Naive thymus-derived CD8-positive, alpha-beta T cell (primary cell): ENCODE measurements around the gene NAB2. TPM values are rescaled to one million over a fixed set of nuclear protein-coding genes. Genes with fewer than 3 reads are reported as not detected.

ENCODE experiments used
- ATAC-seq, 2 donors: fragments of 150-1000 bp; cut with Tn5 transposase in 1 of 2; sonication (Bioruptor Pico), chemical (Tn5 transposase) in 1 of 2; 1 replicate in 1 of 2; 2 replicates in 1 of 2; pipeline ENCODE4 v1.10.0; 2021; ENCODE audit warnings: mild to moderate bottlenecking in 2 of 2, moderate library complexity in 2 of 2
- POLR2A ChIA-PET: fragments of 350-600 bp; sonication (Branson Sonifier 250); formaldehyde crosslinking; loops from one replicate; lab custom pipeline; 2021; ENCODE audit warnings: antibody characterized with exemption; lab: Charles Lee
- DNase-seq, 10 donors: peaks; one replicate each; pipeline versions ENCODE4 v3.0.0 to v3.0.0-alpha.2; 2020 to 2022
- H3K27ac Mint-ChIP-seq, 10 donors: one replicate each; pipeline ENCODE4 v1.8.0; 2020 to 2022; ENCODE audit warnings: mild to moderate bottlenecking in 10 of 10, mixed read lengths in 10 of 10, moderate library complexity in 4 of 10, inconsistent platforms in 1 of 10
- H3K27me3 Mint-ChIP-seq, 5 donors: one replicate each; pipeline ENCODE4 v1.8.0; 2021 to 2022; ENCODE audit warnings: mixed read lengths in 5 of 5
- H3K36me3 Mint-ChIP-seq, 3 donors: one replicate each; pipeline ENCODE4 v1.8.0; 2020 to 2022; ENCODE audit warnings: mixed read lengths in 3 of 3, mild to moderate bottlenecking in 2 of 3, inconsistent platforms in 1 of 3
- H3K4me1 Mint-ChIP-seq, 4 donors: one replicate each; pipeline ENCODE4 v1.8.0; 2021 to 2022; ENCODE audit warnings: mixed read lengths in 4 of 4
- H3K4me3 Mint-ChIP-seq, 10 donors: one replicate each; pipeline ENCODE4 v1.8.0; 2020 to 2022; ENCODE audit warnings: mild to moderate bottlenecking in 10 of 10, mixed read lengths in 10 of 10, moderate library complexity in 6 of 10, inconsistent platforms in 1 of 10
- H3K9me3 Mint-ChIP-seq, 9 donors: one replicate each; pipeline ENCODE4 v1.8.0; 2020 to 2022; ENCODE audit warnings: mixed read lengths in 9 of 9, mild to moderate bottlenecking in 3 of 9, inconsistent platforms in 1 of 9, moderate library complexity in 1 of 9
- polyA plus RNA-seq, 3 donors: library from polyadenylated mRNA; unstranded; fragments of 300-500 nt; fragmentation: Illumina TruSeq; gene quantifications; one replicate each; pipeline ENCODE4 v1.2.3, GENCODE V29; 2021
- total RNA-seq, 8 experiments: library from RNA in 2 of 8; stranded (reverse) in 2 of 8; gene quantifications; one replicate each; pipeline ENCODE4 v1.2.3 and lab custom pipeline; 2021 to 2026

The NAB2 gene
- total and polyA plus RNA-seq, 5 experiments from 2014 or later: 1.2 to 19.2 (median 4.0) TPM

GRCh38 chr12:57096748-57097553, 8.0 kb downstream of the NAB2 start:
- ATAC-seq (no peak), DNase-seq (no peak)
- Mint-ChIP-seq H3K4me1 (peaks cover 24 to 80% (median 60%) of the 10 kb centered on the region in 4 donors), H3K27ac (peak overlapping the region in 9 of 10 donors; percentile 49 to 90 (median 72)), H3K27me3 (no peaks in the 10 kb centered on the region), H3K36me3 (peaks cover 0 to 78% (median 8%) of the 10 kb centered on the region in 3 donors), H3K9me3 (no peaks in the 10 kb centered on the region), H3K4me3 (no peak overlapping the region)
- POLR2A ChIA-PET: interaction anchor here (2.0 to 16.7 kb wide), 4 partner anchors 3 to 26 kb away, joined by 4 to 559 read pairs (median 284); partner anchors contain the start of genes NAB2 and STAT6

- Mint-ChIP-seq H3K36me3 (peaks cover 0 to 79% (median 8%) of the 10 kb centered on the region in 3 donors), H3K27ac (peak overlapping the region in 3 of 10 donors; percentile 66 to 89 (median 84))
Measured at GRCh38 chr12:57097554-57097835, 8.6 kb downstream of the NAB2 start.

GRCh38 chr12:57098546-57098945, 9.6 kb downstream of the NAB2 start:
- H3K4me1 Mint-ChIP-seq: peaks cover 13 to 74% (median 59%) of the 10 kb centered on the region in 4 donors
- POLR2A ChIA-PET: interaction anchor here (1.2 to 16.7 kb wide), 5 partner anchors 4 to 90 kb away, joined by 3 to 559 read pairs (median 5); partner anchors contain the start of genes NAB2, NEMP1 and STAT6
- H3K27ac Mint-ChIP-seq: peak overlapping the region in 7 of 10 donors; percentile 42 to 87 (median 75)
- no peaks in the 10 kb centered on the region for H3K27me3 Mint-ChIP-seq
- peaks cover 0 to 76% (median 8%) of the 10 kb centered on the region in 3 donors for H3K36me3 Mint-ChIP-seq
- H3K9me3 Mint-ChIP-seq: no peaks in the 10 kb centered on the region
- DNase-seq (no peak), ATAC-seq (no peak)
- no peak overlapping the region for H3K4me3 Mint-ChIP-seq

More at GRCh38 chr12:57097554-57097835, 8.6 kb downstream of the NAB2 start:
- POLR2A ChIA-PET: interaction anchor here (0.6 to 16.7 kb wide), 6 partner anchors 3 to 1250 kb away, joined by 3 to 559 read pairs (median 6); partner anchors contain the start of genes NAB2, NEMP1 and STAT6
- H3K27me3 Mint-ChIP-seq: no peaks in the 10 kb centered on the region
- no peak overlapping the region for H3K4me3 Mint-ChIP-seq
- ATAC-seq (no peak), DNase-seq (no peak)
- no peaks in the 10 kb centered on the region for H3K9me3 Mint-ChIP-seq
- H3K4me1 Mint-ChIP-seq: peaks cover 21 to 80% (median 61%) of the 10 kb centered on the region in 4 donors

GRCh38 chr12:57099047-57099714, 10.3 kb downstream of the NAB2 start:
- POLR2A ChIA-PET: interaction anchor here (1.0 to 16.7 kb wide), 5 partner anchors 5 to 34 kb away, joined by 3 to 559 read pairs (median 5); partner anchors contain the start of genes NAB2, NEMP1 and STAT6
- Mint-ChIP-seq H3K27me3 (no peaks in the 10 kb centered on the region), H3K9me3 (no peaks in the 10 kb centered on the region), H3K4me3 (no peak overlapping the region), H3K27ac (peak overlapping the region; percentile 37 to 87 (median 76)), H3K4me1 (peaks cover 10 to 74% (median 61%) of the 10 kb centered on the region in 4 donors), H3K36me3 (peaks cover 0 to 78% (median 6%) of the 10 kb centered on the region in 3 donors)
- ATAC-seq (no peak), DNase-seq (no peak)

GRCh38 chr12:57099766-57100165, 10.9 kb downstream of the NAB2 start:
- H3K4me1 Mint-ChIP-seq: peaks cover 9 to 74% (median 60%) of the 10 kb centered on the region in 4 donors
- H3K27ac Mint-ChIP-seq: peak overlapping the region in 8 of 10 donors; percentile 52 to 87 (median 76)
- no peak for ATAC-seq
- H3K36me3 Mint-ChIP-seq: peaks cover 0 to 83% (median 6%) of the 10 kb centered on the region in 3 donors
- no peaks in the 10 kb centered on the region for H3K27me3 Mint-ChIP-seq
- no peaks in the 10 kb centered on the region for H3K9me3 Mint-ChIP-seq
- no peak overlapping the region for H3K4me3 Mint-ChIP-seq
- POLR2A ChIA-PET: interaction anchor here (1.0 to 16.7 kb wide), 5 partner anchors 6 to 34 kb away, joined by 3 to 559 read pairs (median 3); partner anchors contain the start of genes NAB2, NEMP1 and STAT6
- peak in 1 of 10 donors; percentile 16 for DNase-seq

- DNase-seq (peak in 1 of 10 donors; percentile 62), ATAC-seq (peak; percentile 23 to 46)
- H3K4me1 Mint-ChIP-seq: peaks cover 13 to 74% (median 65%) of the 10 kb centered on the region in 4 donors
- H3K9me3 Mint-ChIP-seq: no peaks in the 10 kb centered on the region
- peak overlapping the region in 7 of 10 donors; percentile 29 to 53 (median 41) for H3K4me3 Mint-ChIP-seq
- H3K27me3 Mint-ChIP-seq: no peaks in the 10 kb centered on the region
- POLR2A ChIA-PET: interaction anchor here (0.6 to 16.7 kb wide), 6 partner anchors 3 to 369 kb away, joined by 3 to 559 read pairs (median 4); partner anchors contain the start of genes NAB2 and STAT6
- peak overlapping the region; percentile 79 to 93 (median 87) for H3K27ac Mint-ChIP-seq
- peaks cover 0 to 87% (median 9%) of the 10 kb centered on the region in 3 donors for H3K36me3 Mint-ChIP-seq
Measured at GRCh38 chr12:57101892-57102695, 13.2 kb downstream of the NAB2 start.

GRCh38 chr12:57103856-57104255, 14.9 kb downstream of the NAB2 start:
- DNase-seq (no peak), ATAC-seq (no peak)
- POLR2A ChIA-PET: interaction anchor here (1.6 to 16.7 kb wide), 2 partner anchors 10 to 21 kb away, joined by 3 to 559 read pairs; partner anchors contain the start of gene NAB2
- Mint-ChIP-seq H3K27me3 (no peaks in the 10 kb centered on the region), H3K36me3 (peaks cover 0 to 84% (median 6%) of the 10 kb centered on the region in 3 donors), H3K4me3 (peak overlapping the region in 1 of 10 donors; percentile 9), H3K9me3 (no peaks in the 10 kb centered on the region), H3K27ac (peak overlapping the region in 6 of 10 donors; percentile 20 to 90 (median 50)), H3K4me1 (peaks cover 23 to 84% (median 77%) of the 10 kb centered on the region in 4 donors)

GRCh38 chr12:57104292-57104910, 15.5 kb downstream of the NAB2 start:
- peaks cover 22 to 82% (median 76%) of the 10 kb centered on the region in 4 donors for H3K4me1 Mint-ChIP-seq
- peak overlapping the region in 2 of 10 donors; percentile 9 to 62 for H3K4me3 Mint-ChIP-seq
- peak overlapping the region in 8 of 10 donors; percentile 6 to 90 (median 50) for H3K27ac Mint-ChIP-seq
- no peaks in the 10 kb centered on the region for H3K27me3 Mint-ChIP-seq
- peaks cover 0 to 78% (median 6%) of the 10 kb centered on the region in 3 donors for H3K36me3 Mint-ChIP-seq
- DNase-seq (peak in 1 of 10 donors; percentile 44), ATAC-seq (no peak)
- POLR2A ChIA-PET: interaction anchor here (1.6 to 16.7 kb wide), 2 partner anchors 10 to 22 kb away, joined by 3 to 559 read pairs; partner anchors contain the start of gene NAB2
- H3K9me3 Mint-ChIP-seq: no peaks in the 10 kb centered on the region

GRCh38 chr12:57105011-57105753, 16.3 kb downstream of the NAB2 start:
- H3K27ac Mint-ChIP-seq: peak overlapping the region in 8 of 10 donors; percentile 28 to 90 (median 67)
- no peak for ATAC-seq

GRCh38 chr12:57106021-57106708, 17.3 kb downstream of the NAB2 start:
- peak overlapping the region in 2 of 10 donors; percentile 26 to 71 for H3K4me3 Mint-ChIP-seq
- peaks cover 28 to 77% (median 75%) of the 10 kb centered on the region in 4 donors for H3K4me1 Mint-ChIP-seq
- POLR2A ChIA-PET: interaction anchor here (0.6 to 16.7 kb wide), 4 partner anchors 12 to 1099 kb away, joined by 3 to 559 read pairs (median 4); partner anchors contain the start of gene NAB2
- H3K27me3 Mint-ChIP-seq: no peaks in the 10 kb centered on the region
- H3K36me3 Mint-ChIP-seq: peaks cover 0 to 64% (median 3%) of the 10 kb centered on the region in 3 donors
- DNase-seq (no peak), ATAC-seq (no peak)
- H3K27ac Mint-ChIP-seq: peak overlapping the region in 7 of 10 donors; percentile 22 to 88 (median 78)
- H3K9me3 Mint-ChIP-seq: no peaks in the 10 kb centered on the region

More at GRCh38 chr12:57105011-57105753, 16.3 kb downstream of the NAB2 start:
- no peaks in the 10 kb centered on the region for H3K27me3 Mint-ChIP-seq
- H3K9me3 Mint-ChIP-seq: no peaks in the 10 kb centered on the region
- DNase-seq: no peak
- H3K4me3 Mint-ChIP-seq: peak overlapping the region in 1 of 10 donors; percentile 62
- H3K4me1 Mint-ChIP-seq: peaks cover 27 to 83% (median 80%) of the 10 kb centered on the region in 4 donors
- POLR2A ChIA-PET: interaction anchor here (0.6 to 16.7 kb wide), 5 partner anchors 11 to 1098 kb away, joined by 3 to 559 read pairs (median 3); partner anchors contain the start of genes NAB2 and NEMP1
- H3K36me3 Mint-ChIP-seq: peaks cover 0 to 71% (median 3%) of the 10 kb centered on the region in 3 donors
